Mucosa of rectum (tissue), 2 donors: ENCODE data around the gene RPS6KA4.

Experiments
- H3K27ac ChIP-seq, 2 donors: one replicate each; pipeline ENCODE4 v1.7.0; 2013; ENCODE audit warnings: inconsistent platforms in 2 of 2, low read depth in 2 of 2, low read length in 2 of 2
- H3K27me3 ChIP-seq, 2 donors: one replicate each; pipeline ENCODE4 v1.7.0; 2013; ENCODE audit warnings: low read length in 2 of 2; ENCODE audit not compliant: control insufficient read depth in 2 of 2, insufficient read depth in 2 of 2
- H3K36me3 ChIP-seq, 2 donors: one replicate each; pipeline ENCODE4 v1.7.0; 2013; ENCODE audit warnings: low read length in 2 of 2; ENCODE audit not compliant: control insufficient read depth in 2 of 2, insufficient read depth in 2 of 2
- H3K4me1 ChIP-seq, 2 donors: one replicate each; pipeline ENCODE4 v1.7.0; 2013; ENCODE audit warnings: low read length in 2 of 2, mild to moderate bottlenecking in 1 of 2; ENCODE audit not compliant: control insufficient read depth in 2 of 2, insufficient read depth in 2 of 2
- H3K4me3 ChIP-seq, 2 donors: one replicate each; pipeline ENCODE4 v1.7.0; 2013; ENCODE audit warnings: low read length in 2 of 2
- H3K9ac ChIP-seq, 2 donors: one replicate each; pipeline ENCODE4 v1.7.0; 2013; ENCODE audit warnings: low read length in 2 of 2, low read depth in 1 of 2, mild to moderate bottlenecking in 1 of 2
- H3K9me3 ChIP-seq, 2 donors: one replicate each; pipeline ENCODE4 v1.7.0; 2013; ENCODE audit warnings: low read length in 2 of 2; ENCODE audit not compliant: control insufficient read depth in 2 of 2
- donor health status: healthy.
- donor health status: Normal muscosa, but diverticular disease.

Gene RPS6KA4

DNA sequence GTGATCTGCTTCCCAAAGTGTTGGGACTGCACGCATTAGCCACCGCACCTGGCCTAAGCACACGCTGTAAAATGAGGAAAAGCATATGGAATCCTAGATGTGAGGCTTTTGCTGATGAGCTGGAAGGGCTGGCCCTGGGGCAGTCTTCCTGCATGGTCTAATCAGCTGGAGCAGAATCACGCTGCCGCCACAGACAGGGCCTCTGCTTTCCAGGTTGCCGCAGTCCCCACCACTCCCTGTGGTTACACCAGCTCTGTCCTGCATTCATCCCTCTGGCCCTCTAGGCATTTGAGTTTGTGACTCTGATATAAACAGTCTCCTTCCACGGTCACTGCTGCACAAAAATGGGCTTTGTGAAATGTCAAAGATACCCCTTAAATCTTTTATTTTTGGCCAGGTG is 17.1 kb downstream of the RPS6KA4 start:
- Histone ChIP-seq H3K36me3 (no peaks in the 10 kb centered on the region), H3K27me3 (no peaks in the 10 kb centered on the region), H3K4me1 (peaks cover 0 to 2% of the 10 kb centered on the region in 2 donors), H3K27ac (no peak overlapping the region), H3K4me3 (no peak overlapping the region), H3K9me3 (no peaks in the 10 kb centered on the region), H3K9ac (no peak overlapping the region)

DNA sequence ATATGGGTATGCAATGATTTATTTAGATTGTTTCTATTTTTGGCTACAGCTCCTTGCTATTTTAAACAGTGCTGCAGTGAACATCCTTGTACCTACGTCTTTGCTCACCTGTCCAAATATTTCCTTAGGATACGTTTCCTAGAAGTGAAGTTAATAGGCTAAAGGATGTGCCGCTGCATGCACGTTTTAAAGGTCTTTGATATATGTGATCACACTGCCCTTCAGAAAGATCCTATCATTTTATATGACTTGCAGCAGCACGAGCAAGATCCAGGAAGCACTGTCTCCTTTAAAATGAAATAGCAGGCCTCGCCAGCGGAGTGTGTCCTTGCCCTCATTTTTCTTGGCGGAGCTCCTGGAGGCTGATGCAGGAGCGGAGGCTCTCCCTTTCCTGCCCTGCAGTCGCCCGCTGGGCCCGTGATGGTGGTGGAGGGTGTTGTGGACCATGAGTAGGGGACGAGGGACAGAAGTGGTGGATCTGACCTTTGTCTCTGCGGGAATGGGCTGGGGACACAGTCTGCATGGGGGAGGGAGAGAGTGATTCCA is 19.4 kb downstream of the RPS6KA4 start:
- H3K4me1 ChIP-seq: peaks cover 0 to under 1% of the 10 kb centered on the region in 2 donors
- H3K9ac ChIP-seq: no peak overlapping the region
- H3K36me3 ChIP-seq: no peaks in the 10 kb centered on the region
- H3K27me3 ChIP-seq: no peaks in the 10 kb centered on the region
- H3K27ac ChIP-seq: no peak overlapping the region
- H3K9me3 ChIP-seq: no peaks in the 10 kb centered on the region
- no peak overlapping the region for H3K4me3 ChIP-seq

DNA sequence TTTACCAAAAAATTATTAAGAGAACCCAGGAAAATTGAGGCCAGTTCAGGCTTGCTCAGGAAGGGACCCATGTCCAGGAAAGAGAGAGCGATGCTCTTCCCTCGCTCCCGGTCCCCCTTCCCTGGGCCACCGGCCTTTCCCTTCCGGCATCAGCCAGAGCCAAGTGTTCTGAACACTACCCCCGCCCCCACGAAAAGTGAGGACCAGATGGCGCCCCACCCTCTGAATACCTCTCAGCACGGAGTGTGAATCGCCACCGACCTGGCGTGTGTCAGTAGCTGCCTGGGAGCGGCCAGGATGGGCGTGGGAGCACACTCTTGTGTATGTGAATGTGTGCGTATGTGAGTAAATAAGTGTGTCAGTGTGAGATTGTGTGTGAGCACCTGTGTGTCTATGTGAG is 20.2 kb downstream of the RPS6KA4 start:
- H3K4me1 ChIP-seq: no peaks in the 10 kb centered on the region
- H3K27me3 ChIP-seq: no peaks in the 10 kb centered on the region
- H3K27ac ChIP-seq: no peak overlapping the region
- H3K9ac ChIP-seq: no peak overlapping the region
- no peaks in the 10 kb centered on the region for H3K9me3 ChIP-seq
- H3K36me3 ChIP-seq: no peaks in the 10 kb centered on the region
- no peak overlapping the region for H3K4me3 ChIP-seq

DNA sequence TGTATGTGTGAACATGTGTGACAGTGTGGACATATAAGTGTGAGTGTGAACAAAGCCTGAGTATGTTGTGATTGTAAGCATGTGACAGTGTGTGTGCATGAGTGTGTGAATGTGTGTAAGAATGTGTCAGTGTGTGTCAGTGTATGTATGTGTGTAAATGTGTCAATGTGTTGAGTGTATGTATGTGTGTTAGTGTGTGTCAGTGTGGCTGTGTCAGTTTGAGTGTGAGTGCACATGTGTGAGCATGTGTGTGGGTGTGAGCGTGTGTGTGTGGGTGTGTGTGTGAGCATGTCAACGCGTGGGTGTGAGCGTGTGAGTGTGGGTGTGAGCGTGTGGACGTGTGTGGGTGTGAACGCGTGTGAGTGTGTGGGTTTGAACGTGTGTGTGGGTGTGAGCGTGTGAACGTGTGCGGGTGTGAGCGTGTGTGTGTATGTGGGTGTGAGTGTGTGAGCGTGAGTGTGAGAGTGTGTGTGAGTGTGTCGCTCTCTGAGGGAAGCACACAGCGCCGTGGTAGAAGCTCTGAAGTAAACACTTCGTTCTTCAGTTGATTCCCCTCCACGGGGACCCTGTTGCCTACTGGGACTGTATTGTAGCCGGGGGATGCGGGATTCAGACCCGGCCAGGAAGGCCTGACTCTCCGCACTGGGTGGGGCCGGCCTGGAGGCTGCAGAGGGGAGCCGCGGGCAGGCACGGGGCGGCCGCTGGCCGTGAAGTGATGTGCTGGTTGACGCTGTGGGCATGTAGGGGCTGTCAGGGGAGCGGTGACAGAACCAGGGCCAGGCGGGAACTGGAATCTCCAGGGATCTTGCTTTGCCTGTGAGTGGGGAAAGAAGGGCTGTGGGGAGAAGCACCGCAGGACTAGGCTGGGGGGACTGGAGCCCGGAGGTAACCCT is 21.1 kb downstream of the RPS6KA4 start:
- H3K27ac ChIP-seq: no peak overlapping the region
- no peaks in the 10 kb centered on the region for H3K4me1 ChIP-seq
- H3K9me3 ChIP-seq: no peaks in the 10 kb centered on the region
- H3K36me3 ChIP-seq: no peaks in the 10 kb centered on the region
- H3K4me3 ChIP-seq: no peak overlapping the region
- no peaks in the 10 kb centered on the region for H3K27me3 ChIP-seq
- no peak overlapping the region for H3K9ac ChIP-seq

DNA sequence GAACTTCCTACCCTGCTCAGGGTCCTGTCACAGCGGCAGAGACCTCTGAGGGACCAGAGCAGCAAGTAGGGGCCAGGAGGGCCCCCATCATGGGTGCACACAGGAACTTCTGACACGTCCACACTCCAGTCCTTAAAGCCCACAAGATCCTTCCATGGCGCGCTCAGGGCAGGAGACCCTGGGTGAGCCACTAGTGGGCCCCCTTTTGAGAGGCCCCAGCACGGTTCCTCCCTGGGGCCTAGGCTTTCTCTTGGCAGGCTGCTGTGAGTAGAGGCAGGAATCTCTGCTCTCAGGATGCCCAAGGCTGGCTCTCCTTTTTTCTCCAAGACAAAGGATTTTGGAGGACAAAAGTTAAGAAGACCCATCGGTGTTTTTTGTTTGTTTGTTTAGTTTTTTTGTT is 22.4 kb downstream of the RPS6KA4 start:
- Histone ChIP-seq H3K36me3 (no peaks in the 10 kb centered on the region), H3K4me3 (no peak overlapping the region), H3K9me3 (no peaks in the 10 kb centered on the region), H3K4me1 (no peaks in the 10 kb centered on the region), H3K27me3 (no peaks in the 10 kb centered on the region), H3K27ac (no peak overlapping the region), H3K9ac (no peak overlapping the region)

DNA sequence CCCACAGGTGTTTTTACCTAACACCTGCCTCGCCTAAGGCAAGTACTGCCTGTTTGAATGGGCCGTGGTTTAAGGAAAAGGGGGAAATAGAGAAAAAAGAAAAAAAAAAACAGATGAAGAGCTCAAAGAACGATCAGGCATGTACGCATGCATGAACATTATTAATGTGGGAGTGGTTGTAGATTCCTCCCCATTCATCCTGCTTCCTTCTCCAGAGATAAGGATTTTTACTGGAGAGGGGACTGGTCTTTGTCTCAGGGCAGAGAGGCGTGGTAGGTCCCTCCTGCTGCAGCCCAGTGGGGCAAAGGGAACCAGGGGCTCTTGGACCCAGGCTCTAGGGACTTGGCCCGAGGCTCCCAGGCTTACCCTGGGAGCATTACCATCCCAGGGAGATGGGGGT is 23.1 kb downstream of the RPS6KA4 start:
- H3K4me3 ChIP-seq: no peak overlapping the region

DNA sequence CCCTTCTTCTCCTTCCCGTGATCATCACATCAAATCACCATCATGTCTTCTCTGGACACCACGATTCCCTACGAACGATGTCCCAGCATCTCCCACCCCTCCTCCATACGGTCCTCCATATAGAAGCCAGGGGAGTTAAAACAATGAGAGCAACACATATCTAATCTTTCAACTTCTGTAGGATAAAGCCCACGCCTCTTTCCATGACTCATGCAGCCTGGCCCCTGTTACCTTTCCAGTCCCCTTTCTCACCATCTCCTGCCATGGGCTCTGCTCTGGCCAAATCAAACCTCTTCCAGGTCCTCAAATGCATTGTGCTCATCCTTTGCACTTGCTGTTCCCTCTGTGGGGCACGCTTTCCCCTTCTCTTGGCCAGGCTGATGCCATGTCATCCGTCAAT is 23.6 kb downstream of the RPS6KA4 start:
- Histone ChIP-seq H3K4me3 (no peak overlapping the region), H3K36me3 (no peaks in the 10 kb centered on the region), H3K9ac (no peak overlapping the region), H3K4me1 (no peaks in the 10 kb centered on the region), H3K27ac (no peak overlapping the region), H3K27me3 (no peaks in the 10 kb centered on the region), H3K9me3 (no peaks in the 10 kb centered on the region)

More for the DNA sequence above, 23.1 kb downstream of the RPS6KA4 start:
- no peaks in the 10 kb centered on the region for H3K4me1 ChIP-seq
- no peaks in the 10 kb centered on the region for H3K9me3 ChIP-seq
- H3K9ac ChIP-seq: no peak overlapping the region
- H3K27ac ChIP-seq: no peak overlapping the region
- no peaks in the 10 kb centered on the region for H3K36me3 ChIP-seq
- H3K27me3 ChIP-seq: no peaks in the 10 kb centered on the region

DNA sequence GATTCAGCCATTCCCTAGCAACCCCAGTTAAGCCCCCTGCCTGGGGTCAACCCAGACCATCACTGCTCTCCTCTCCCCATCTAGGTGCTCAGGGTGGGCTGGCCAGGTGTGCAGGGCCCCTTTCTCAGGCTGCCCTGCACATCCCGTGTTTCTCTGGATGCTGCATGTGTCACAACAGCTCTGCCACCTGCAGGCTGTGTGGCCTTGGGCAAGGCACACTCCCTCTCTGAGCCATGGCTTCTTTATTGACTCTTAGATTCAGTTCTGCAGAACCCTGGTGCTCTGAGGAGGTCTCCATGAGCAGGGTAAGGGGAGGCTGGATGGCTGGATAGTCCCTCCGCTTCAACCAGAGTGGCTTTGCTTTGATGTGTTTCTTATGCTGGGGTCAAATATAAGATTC is 24.6 kb downstream of the RPS6KA4 start:
- H3K4me3 ChIP-seq: no peak overlapping the region
- no peak overlapping the region for H3K9ac ChIP-seq
- H3K36me3 ChIP-seq: no peaks in the 10 kb centered on the region
- H3K4me1 ChIP-seq: no peaks in the 10 kb centered on the region
- H3K27ac ChIP-seq: no peak overlapping the region
- no peaks in the 10 kb centered on the region for H3K9me3 ChIP-seq
- H3K27me3 ChIP-seq: peaks cover 0 to under 1% of the 10 kb centered on the region in 2 donors

DNA sequence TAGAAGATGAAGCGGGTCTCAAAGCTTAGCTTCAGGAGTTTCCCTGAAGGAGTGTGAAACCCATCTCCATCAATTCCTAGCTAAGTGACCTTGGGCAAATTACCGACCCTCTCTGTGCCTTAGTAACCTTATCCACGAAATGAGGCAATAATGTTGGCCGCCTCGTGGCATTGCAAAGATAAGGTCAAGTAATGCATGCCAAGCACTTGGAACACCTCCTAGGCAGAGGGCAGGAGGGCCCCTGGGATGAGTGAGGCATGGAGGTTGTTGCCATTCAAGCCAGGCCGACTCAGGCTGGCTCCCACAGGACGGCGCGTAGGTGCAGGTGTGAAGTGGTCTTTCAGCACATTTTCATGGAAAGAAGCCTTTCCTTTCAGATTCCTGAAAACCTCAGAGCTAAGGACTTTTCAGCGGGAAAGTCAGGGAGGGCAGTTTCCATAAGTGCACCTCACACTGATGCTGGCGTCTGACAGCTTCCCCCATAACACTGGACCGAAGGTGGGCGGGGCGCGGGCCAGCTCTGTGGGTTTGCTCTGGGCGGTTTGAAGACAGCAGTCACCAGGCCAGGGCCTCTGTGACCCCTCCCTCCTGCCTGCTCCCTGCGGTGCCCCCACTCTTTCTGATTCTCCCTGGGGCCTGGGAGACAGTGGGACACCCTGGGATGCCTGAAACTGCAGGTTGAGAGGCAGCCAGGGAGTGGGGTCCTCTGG is 25.2 kb downstream of the RPS6KA4 start:
- Histone ChIP-seq H3K4me1 (no peaks in the 10 kb centered on the region), H3K9ac (no peak overlapping the region), H3K4me3 (no peak overlapping the region), H3K9me3 (no peaks in the 10 kb centered on the region), H3K36me3 (no peaks in the 10 kb centered on the region), H3K27me3 (peaks cover 0 to 5% of the 10 kb centered on the region in 2 donors), H3K27ac (no peak overlapping the region)
